LNCaP clone FGC (cell line): ENCODE measurements around the gene GRK3.

ENCODE experiments used
- DNase-seq: peaks from one replicate; pipeline ENCODE4 v3.0.0-alpha.2; 2011; ENCODE audit warnings: low read depth
- H3K4me3 ChIP-seq: 2 replicates; pipeline ENCODE4 v1.5.1; 2011; ENCODE audit warnings: mild to moderate bottlenecking, low read depth, low read length, control low read depth
- TF ChIP-seq, protein P1 (sequence below): IDR thresholded peaks from 2 replicates; pipeline ENCODE4 v1.5.1; 2012; ENCODE audit warnings: mild to moderate bottlenecking; ENCODE audit not compliant: control insufficient read depth, insufficient read depth; ENCODE audit errors: extremely low read depth

GRK3 gene

DNA sequence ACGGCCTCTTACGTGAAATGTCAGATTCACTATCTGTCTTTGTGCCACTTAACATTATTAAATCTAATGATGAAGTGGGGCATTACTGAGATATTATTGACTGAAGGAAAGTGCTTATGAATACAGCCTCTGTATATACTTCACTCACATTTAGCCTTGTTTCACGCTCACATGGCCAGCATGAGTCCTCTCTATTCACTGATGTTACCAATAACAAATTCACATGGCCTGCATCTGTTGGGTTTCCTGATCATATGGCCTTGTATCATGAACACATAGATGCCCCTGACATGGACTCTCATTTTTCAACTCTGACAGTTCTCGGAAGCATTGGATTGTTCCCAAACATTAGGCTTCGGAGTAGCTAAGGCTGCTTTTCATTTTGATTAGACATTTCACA is 109.2 kb downstream of the GRK3 start:
- no peak overlapping the region for H3K4me3 ChIP-seq
- no peak for DNase-seq
- TF ChIP-seq, protein P1, sequence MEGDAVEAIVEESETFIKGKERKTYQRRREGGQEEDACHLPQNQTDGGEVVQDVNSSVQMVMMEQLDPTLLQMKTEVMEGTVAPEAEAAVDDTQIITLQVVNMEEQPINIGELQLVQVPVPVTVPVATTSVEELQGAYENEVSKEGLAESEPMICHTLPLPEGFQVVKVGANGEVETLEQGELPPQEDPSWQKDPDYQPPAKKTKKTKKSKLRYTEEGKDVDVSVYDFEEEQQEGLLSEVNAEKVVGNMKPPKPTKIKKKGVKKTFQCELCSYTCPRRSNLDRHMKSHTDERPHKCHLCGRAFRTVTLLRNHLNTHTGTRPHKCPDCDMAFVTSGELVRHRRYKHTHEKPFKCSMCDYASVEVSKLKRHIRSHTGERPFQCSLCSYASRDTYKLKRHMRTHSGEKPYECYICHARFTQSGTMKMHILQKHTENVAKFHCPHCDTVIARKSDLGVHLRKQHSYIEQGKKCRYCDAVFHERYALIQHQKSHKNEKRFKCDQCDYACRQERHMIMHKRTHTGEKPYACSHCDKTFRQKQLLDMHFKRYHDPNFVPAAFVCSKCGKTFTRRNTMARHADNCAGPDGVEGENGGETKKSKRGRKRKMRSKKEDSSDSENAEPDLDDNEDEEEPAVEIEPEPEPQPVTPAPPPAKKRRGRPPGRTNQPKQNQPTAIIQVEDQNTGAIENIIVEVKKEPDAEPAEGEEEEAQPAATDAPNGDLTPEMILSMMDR, result no peak

DNA sequence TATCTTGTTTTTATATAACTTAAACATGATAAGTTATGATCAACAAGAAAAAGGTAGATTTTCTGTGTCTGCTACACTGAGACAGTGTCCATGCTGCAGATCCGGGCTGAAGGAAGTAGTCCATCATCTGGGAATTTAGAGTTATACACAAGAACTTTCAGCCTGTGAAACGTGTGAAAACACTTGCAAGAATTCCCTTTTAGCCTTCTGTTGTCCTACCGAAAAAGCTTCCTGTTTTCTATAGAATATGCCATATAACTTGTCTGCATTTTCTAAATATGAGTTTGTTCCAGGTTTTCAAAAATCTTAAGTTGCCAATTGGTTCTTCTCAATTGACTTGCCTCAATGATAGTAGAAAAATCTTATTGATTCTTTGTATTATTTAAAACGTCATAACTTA is 113.2 kb downstream of the GRK3 start:
- TF ChIP-seq, protein P1, result no peak
- no peak overlapping the region for H3K4me3 ChIP-seq
- no peak for DNase-seq

DNA sequence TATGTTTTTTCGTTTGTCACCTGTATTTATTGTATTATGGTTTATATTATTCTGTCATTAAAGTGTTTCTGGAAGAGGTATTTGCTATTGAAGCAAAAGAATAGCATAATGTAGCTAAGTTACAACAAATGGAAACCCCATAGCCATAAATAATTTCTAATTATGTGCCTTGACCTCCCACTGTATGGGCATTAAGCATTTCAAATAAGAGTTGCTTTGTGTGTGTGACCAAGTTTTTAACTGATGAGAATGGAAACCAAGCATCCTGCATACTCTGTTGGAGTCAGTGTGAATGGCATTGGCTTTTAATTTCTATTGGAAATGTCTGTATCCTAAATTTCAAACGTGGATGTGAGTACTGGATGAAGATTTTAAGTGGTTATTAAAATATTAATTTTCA is 115.6 kb downstream of the GRK3 start:
- TF ChIP-seq, protein P1, result no peak
- DNase-seq, result no peak
- H3K4me3 ChIP-seq, result no peak overlapping the region

DNA sequence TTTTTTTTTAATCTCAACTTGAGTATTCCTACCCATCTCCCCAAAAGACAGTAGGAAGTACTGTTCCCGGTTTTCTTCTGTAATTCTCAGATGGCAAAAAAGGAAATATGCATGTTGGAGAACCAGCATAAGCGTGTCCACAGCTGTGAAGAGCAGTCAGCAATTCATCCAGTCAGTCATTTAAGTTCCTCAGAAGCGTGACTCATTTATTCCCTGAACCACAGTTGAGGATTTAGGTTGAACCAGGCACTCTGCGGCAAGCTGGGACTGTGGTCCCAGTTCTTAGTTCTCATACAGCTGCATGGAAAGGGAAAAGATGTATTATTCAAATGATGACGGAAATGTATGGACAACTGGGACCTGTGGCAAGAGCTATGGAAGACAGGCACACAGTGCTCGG is 116.5 kb downstream of the GRK3 start:
- no peak overlapping the region for H3K4me3 ChIP-seq
- no peak for DNase-seq
- TF ChIP-seq, protein P1, result no peak

DNA sequence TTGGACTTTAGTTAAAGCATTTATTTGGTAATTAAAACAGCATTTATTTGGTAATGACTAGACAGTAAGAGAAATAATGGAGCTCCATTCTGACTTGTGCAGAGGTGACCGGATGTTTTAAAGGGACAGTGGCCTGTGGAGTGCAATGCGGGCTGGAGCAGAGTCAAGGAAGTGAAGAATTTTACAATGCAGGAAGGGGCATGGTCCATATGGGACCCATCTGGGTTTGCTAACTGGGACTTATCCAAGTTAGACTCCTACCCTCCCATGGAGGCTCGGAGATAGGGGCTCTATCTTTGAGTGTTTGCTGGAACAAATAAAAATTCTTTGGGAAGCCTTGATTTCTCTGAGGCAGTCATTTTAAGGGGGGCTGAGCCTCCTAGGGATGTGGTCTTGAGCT is 117.6 kb downstream of the GRK3 start:
- TF ChIP-seq, protein P1, result no peak
- no peak for DNase-seq
- no peak overlapping the region for H3K4me3 ChIP-seq

DNA sequence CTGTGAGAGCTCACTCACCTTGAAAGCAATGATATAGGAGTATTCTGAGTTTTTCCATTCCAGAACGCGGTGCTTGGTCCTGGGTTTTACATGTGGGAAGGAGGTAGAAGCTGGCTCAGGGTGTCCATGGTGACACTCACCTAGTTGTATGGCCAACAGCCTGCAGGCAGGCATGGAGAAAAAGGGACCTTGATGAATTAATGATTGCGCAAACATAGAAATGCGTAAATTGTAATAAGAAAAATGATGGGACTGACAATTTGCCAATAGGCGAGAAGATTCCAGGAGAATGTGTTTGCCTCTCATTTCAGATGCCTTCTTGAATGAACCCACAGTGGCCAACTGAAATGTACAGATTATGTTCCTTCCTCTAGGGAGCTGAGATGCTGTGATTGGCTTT is 124.2 kb downstream of the GRK3 start:
- TF ChIP-seq, protein P1, result no peak
- no peak for DNase-seq
- no peak overlapping the region for H3K4me3 ChIP-seq

DNA sequence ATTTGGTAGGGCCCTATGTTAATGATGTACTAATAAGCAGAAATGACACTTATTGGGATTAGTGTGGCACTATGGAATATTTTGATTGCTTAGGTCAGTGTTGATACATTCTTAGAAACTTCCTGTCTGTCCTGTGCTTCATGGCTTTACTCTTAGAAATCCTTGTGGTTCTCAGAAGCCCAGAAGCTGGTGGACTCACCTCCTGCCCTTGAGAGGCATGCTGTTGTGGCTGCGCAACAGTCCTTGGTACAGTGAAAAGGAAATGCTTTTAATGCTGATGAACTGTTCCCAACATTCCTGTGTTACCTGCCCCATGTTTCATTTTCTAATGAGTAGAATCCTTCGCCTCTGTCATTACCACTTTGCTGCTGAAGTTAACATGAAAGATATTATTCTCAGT is 125.2 kb downstream of the GRK3 start:
- DNase-seq, result no peak
- H3K4me3 ChIP-seq, result no peak overlapping the region
- TF ChIP-seq, protein P1, result no peak
